Vagina (tissue), 2 donors: ENCODE data around the gene PCBD2. TPM values are rescaled to one million over a fixed set of nuclear protein-coding genes. Genes with fewer than 3 reads are reported as not detected.

ENCODE experiments used
- DNase-seq, 2 donors: peaks; one replicate each; pipeline ENCODE4 v3.0.0-alpha.2; 2017; ENCODE audit errors: extremely low spot score in 2 of 2
- H3K27ac ChIP-seq: fragments of 200-600 bp; sonication (generic); one replicate; pipeline ENCODE4 v1.5.1; 2019
- H3K27me3 ChIP-seq: fragments of 200-600 bp; sonication (generic); one replicate; pipeline ENCODE4 v1.5.1; 2019
- H3K36me3 ChIP-seq, 2 donors: fragments of 200-600 bp; sonication (generic); one replicate each; pipeline ENCODE4 v1.5.1; 2017 to 2019
- H3K4me1 ChIP-seq: fragments of 200-600 bp; sonication (generic); one replicate; pipeline ENCODE4 v1.5.1; 2019
- H3K4me3 ChIP-seq, 2 donors: fragments of 200-600 bp; sonication (generic); 1 replicate in 1 of 2; 2 replicates in 1 of 2; pipeline ENCODE4 v1.5.1; 2016 to 2019
- H3K9me3 ChIP-seq: fragments of 200-600 bp; sonication (generic); one replicate; pipeline ENCODE4 v1.5.1; 2019
- CTCF ChIP-seq, 3 experiments: fragments of 450-650 bp in 2 of 3; fragments of 200-600 bp in 1 of 3; sonication (generic) in 1 of 3; IDR thresholded peaks; one replicate each; pipeline ENCODE4 v1.5.1; 2017 to 2019; ENCODE audit warnings: antibody characterized with exemption in 3 of 3, mild to moderate bottlenecking in 2 of 3, moderate library complexity in 2 of 3
- POLR2A ChIP-seq, 2 donors: fragments of 450-650 bp; IDR thresholded peaks; one replicate each; pipeline ENCODE4 v1.6.1; 2017; ENCODE audit warnings: antibody characterized with exemption in 2 of 2, mild to moderate bottlenecking in 2 of 2, moderate library complexity in 2 of 2
- POLR2AphosphoS5 ChIP-seq, 2 donors: sonication (generic); formaldehyde crosslinking; IDR thresholded peaks; one replicate each; pipeline ENCODE4 v1.9.0; 2017; ENCODE audit warnings: antibody characterized with exemption in 2 of 2, mild to moderate bottlenecking in 2 of 2, low read depth in 1 of 2; ENCODE audit not compliant: insufficient read depth in 1 of 2
- intact Hi-C: fragments of 100-400 bp; cut with DNase I; formaldehyde crosslinking; loops from one replicate; pipeline ENCODE4 v1.15.1; 2023
- total RNA-seq: library from RNA; depleted of rRNA; stranded (reverse); fragments of >200 nt; gene quantifications from one replicate; pipeline ENCODE4 v1.2.3, GENCODE V29; 2016

PCBD2 gene
- total RNA-seq, 1 donor from 2014 or later: 6.1 TPM

DNA sequence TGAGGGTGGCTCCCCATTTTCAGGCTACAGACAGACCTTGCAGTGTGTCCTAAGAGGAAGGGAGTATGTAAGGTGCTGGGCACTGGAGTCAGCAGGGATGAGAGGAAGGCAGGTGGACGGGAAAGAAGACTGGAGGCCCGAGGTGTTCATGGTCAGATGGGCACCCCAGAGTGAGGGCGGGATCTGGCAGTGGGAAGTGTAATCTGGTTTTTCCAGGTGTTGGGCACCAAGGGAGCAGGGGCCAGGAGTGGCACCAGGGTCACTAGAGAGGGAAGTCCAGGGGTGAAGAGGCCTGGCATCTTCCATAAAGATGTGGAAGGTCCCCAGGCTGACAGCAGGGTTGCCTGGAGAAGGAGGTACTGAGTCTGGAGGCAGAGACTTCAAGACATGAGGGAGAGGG, 99.4 kb downstream of the PCBD2 start:
- no peak for DNase-seq
- intact Hi-C loops: no loop called here

GRCh38 chr5:135005076-135005475, 100.1 kb downstream of the PCBD2 start:
- no peak for DNase-seq
- intact Hi-C loops: no loop called here
- no peak overlapping the region for H3K4me3 ChIP-seq

More for the DNA sequence above, 99.4 kb downstream of the PCBD2 start:
- H3K27ac ChIP-seq: no peak overlapping the region
- no peaks in the 10 kb centered on the region for H3K9me3 ChIP-seq
- no peaks in the 10 kb centered on the region for H3K36me3 ChIP-seq
- H3K4me1 ChIP-seq: no peaks in the 10 kb centered on the region
- no peaks in the 10 kb centered on the region for H3K27me3 ChIP-seq
- TF ChIP-seq CTCF (IDR thresholded peaks at IDR 0.05) (no peak), POLR2A (IDR thresholded peaks at IDR 0.05) (no peak), POLR2AphosphoS5 (IDR thresholded peaks at IDR 0.05; ENCODE audit: insufficient read depth in 1 of 2, low read depth in 1 of 2) (no peak)
- no peak overlapping the region for H3K4me3 ChIP-seq

GRCh38 chr5:135007305-135007704, 102.4 kb downstream of the PCBD2 start:
- TF ChIP-seq POLR2AphosphoS5 (IDR thresholded peaks at IDR 0.05; ENCODE audit: insufficient read depth in 1 of 2, low read depth in 1 of 2) (no peak), POLR2A (IDR thresholded peaks at IDR 0.05) (no peak), CTCF (IDR thresholded peaks at IDR 0.05) (no peak)
- no peak overlapping the region for H3K27ac ChIP-seq
- intact Hi-C loops: no loop called here
- no peak for DNase-seq
- no peaks in the 10 kb centered on the region for H3K36me3 ChIP-seq
- no peak overlapping the region for H3K4me3 ChIP-seq
- H3K4me1 ChIP-seq: no peaks in the 10 kb centered on the region
- no peaks in the 10 kb centered on the region for H3K9me3 ChIP-seq
- H3K27me3 ChIP-seq: no peaks in the 10 kb centered on the region

More at GRCh38 chr5:135005076-135005475, 100.1 kb downstream of the PCBD2 start:
- Histone ChIP-seq H3K27me3 (no peaks in the 10 kb centered on the region), H3K9me3 (no peaks in the 10 kb centered on the region), H3K27ac (no peak overlapping the region), H3K4me1 (no peaks in the 10 kb centered on the region), H3K36me3 (no peaks in the 10 kb centered on the region)
- TF ChIP-seq POLR2AphosphoS5 (IDR thresholded peaks at IDR 0.05; ENCODE audit: insufficient read depth in 1 of 2, low read depth in 1 of 2) (no peak), CTCF (IDR thresholded peaks at IDR 0.05) (no peak), POLR2A (IDR thresholded peaks at IDR 0.05) (no peak)

DNA sequence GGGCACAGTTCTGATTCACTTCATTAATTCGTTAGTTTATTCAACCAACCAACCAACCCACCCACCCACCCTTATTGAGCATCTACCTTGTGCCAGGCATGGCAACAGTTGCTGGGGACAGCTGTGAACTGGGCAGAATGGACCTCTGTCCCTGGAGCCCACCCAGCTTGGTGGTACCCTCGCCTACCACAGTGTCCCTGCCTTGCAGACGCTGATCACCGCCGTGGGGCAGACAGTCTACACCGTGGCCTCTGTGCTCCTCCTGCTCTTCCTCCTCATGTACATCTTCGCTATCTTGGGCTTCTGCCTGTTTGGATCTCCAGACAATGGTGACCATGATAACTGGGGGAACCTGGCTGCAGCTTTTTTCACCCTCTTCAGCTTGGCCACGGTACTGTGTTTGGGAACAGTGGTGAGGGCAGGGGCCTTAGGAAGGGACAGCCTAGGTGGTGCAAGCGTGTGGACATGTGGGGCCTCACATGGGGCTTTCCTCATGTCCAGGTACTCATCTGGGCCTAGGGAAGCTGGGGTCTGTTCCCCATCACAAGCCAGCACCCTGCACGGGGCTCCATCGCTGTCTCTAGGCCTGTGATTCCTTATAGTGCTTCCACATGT, 102.9 kb downstream of the PCBD2 start:
- H3K27me3 ChIP-seq: no peaks in the 10 kb centered on the region
- peak in 1 of 2 donors; percentile 77 for DNase-seq
- no peaks in the 10 kb centered on the region for H3K4me1 ChIP-seq
- H3K27ac ChIP-seq: no peak overlapping the region
- no peak for TF ChIP-seq CTCF (IDR thresholded peaks at IDR 0.05)
- no peaks in the 10 kb centered on the region for H3K36me3 ChIP-seq
- H3K4me3 ChIP-seq: no peak overlapping the region
- no peaks in the 10 kb centered on the region for H3K9me3 ChIP-seq
- intact Hi-C loops: no loop called here

- intact Hi-C loops: no loop called here
- DNase-seq: no peak
- no peaks in the 10 kb centered on the region for H3K36me3 ChIP-seq
- no peaks in the 10 kb centered on the region for H3K4me1 ChIP-seq
- no peak overlapping the region for H3K27ac ChIP-seq
- H3K4me3 ChIP-seq: no peak overlapping the region
- H3K27me3 ChIP-seq: no peaks in the 10 kb centered on the region
- no peaks in the 10 kb centered on the region for H3K9me3 ChIP-seq
- no peak for TF ChIP-seq POLR2AphosphoS5 (IDR thresholded peaks at IDR 0.05; ENCODE audit: insufficient read depth in 1 of 2, low read depth in 1 of 2)
- TF ChIP-seq POLR2A (IDR thresholded peaks at IDR 0.05): no peak
- no peak for TF ChIP-seq CTCF (IDR thresholded peaks at IDR 0.05)
These were observed 103.6 kb downstream of the PCBD2 start for GRCh38 chr5:135008556-135008955.
